HepG2 (cell line): ENCODE data around the gene PXK. TPM values are rescaled to one million over a fixed set of nuclear protein-coding genes. Genes with fewer than 3 reads are reported as not detected.
A peak's percentile ranks its signal among the peaks of the same experiment; 100 is the strongest.

Experiments
- BHLHE40 ChIP-seq: IDR thresholded peaks from 2 replicates; pipeline ENCODE4 v1.6.1; 2011; ENCODE audit warnings: low read length, improper control_type of control experiment
- EZH2 ChIP-seq: conservative IDR thresholded peaks from 2 replicates; pipeline ENCODE4 v1.6.1; 2012; ENCODE audit warnings: mild to moderate bottlenecking, low read depth, low read length, moderate library complexity
- FOSL2 ChIP-seq: sonication (generic); formaldehyde crosslinking; IDR thresholded peaks from 2 replicates; pipeline ENCODE4 v1.4.0; 2020; ENCODE audit warnings: missing genetic modification reagents
- FOXA1 ChIP-seq, 2 experiments: fragments of 450-650 bp in 1 of 2; sonication (generic) in 1 of 2; formaldehyde crosslinking in 1 of 2; IDR thresholded peaks; 2 replicates each; pipeline versions ENCODE4 v1.4.0 to v1.6.1; 2016 to 2020; ENCODE audit warnings: missing genetic modification reagents in 1 of 2
- HIC2 ChIP-seq: sonication (generic); formaldehyde crosslinking; IDR thresholded peaks from 2 replicates; pipeline ENCODE4 v1.9.0; 2022; ENCODE audit warnings: low read depth, missing genetic modification reagents
- MXD3 ChIP-seq: IDR thresholded peaks from 2 replicates; pipeline ENCODE4 v1.6.1; 2016; ENCODE audit warnings: mild to moderate bottlenecking, missing biosample characterization, missing genetic modification reagents
- NR2F6 ChIP-seq, 2 experiments: IDR thresholded peaks; 2 replicates each; pipeline ENCODE4 v1.6.1; 2016; ENCODE audit warnings: antibody characterized with exemption in 1 of 2, mild to moderate bottlenecking in 1 of 2
- PCBP2 ChIP-seq: fragments of 200-400 bp; formaldehyde crosslinking; optimal IDR thresholded peaks from 2 replicates; pipeline ENCODE3; 2018; ENCODE audit warnings: low read length, low read depth; ENCODE audit not compliant: poor library complexity, severe bottlenecking
- PHB2 ChIP-seq: fragments of 450-650 bp; IDR thresholded peaks from 2 replicates; pipeline ENCODE4 v1.6.1; 2018; ENCODE audit not compliant: partially characterized antibody
- PTBP1 ChIP-seq: fragments of 200-400 bp; formaldehyde crosslinking; IDR thresholded peaks from 2 replicates; pipeline ENCODE4 v1.6.1; 2018; ENCODE audit warnings: low read length, low read depth; ENCODE audit not compliant: poor library complexity, severe bottlenecking
- RFXAP ChIP-seq: sonication (generic); formaldehyde crosslinking; IDR thresholded peaks from 2 replicates; pipeline ENCODE4 v1.4.0; 2020; ENCODE audit warnings: missing genetic modification reagents, borderline replicate concordance
- SMYD3 ChIP-seq: sonication (generic); formaldehyde crosslinking; IDR thresholded peaks from 2 replicates; pipeline ENCODE4 v1.8.1; 2023; ENCODE audit warnings: mild to moderate bottlenecking, missing genetic modification reagents
- STAG1 ChIP-seq: sonication (generic); formaldehyde crosslinking; IDR thresholded peaks from 2 replicates; pipeline ENCODE4 v1.4.0; 2020; ENCODE audit warnings: missing genetic modification reagents
- YEATS2 ChIP-seq: sonication (generic); formaldehyde crosslinking; IDR thresholded peaks from 2 replicates; pipeline ENCODE4 v1.4.0; 2020; ENCODE audit warnings: missing genetic modification reagents, borderline replicate concordance
- ZBTB1 ChIP-seq: sonication (generic); formaldehyde crosslinking; IDR thresholded peaks from 2 replicates; pipeline ENCODE4 v1.4.0; 2020; ENCODE audit warnings: missing genetic modification reagents, borderline replicate concordance
- ZBTB26 ChIP-seq: IDR thresholded peaks from 2 replicates; pipeline ENCODE4 v1.6.1; 2016; ENCODE audit warnings: missing compliant biosample characterization, missing genetic modification reagents, borderline replicate concordance
- ZFX ChIP-seq: sonication (generic); formaldehyde crosslinking; IDR thresholded peaks from 2 replicates; pipeline ENCODE4 v1.4.0; 2020; ENCODE audit warnings: mild to moderate bottlenecking, low read depth, missing genetic modification reagents, moderate library complexity
- ZMYM2 ChIP-seq: sonication (generic); formaldehyde crosslinking; IDR thresholded peaks from 2 replicates; pipeline ENCODE4 v1.8.0; 2022; ENCODE audit warnings: mild to moderate bottlenecking, missing genetic modification reagents
- ZNF12 ChIP-seq: sonication (generic); formaldehyde crosslinking; IDR thresholded peaks from 2 replicates; pipeline ENCODE4 v1.5.0; 2020; ENCODE audit warnings: missing genetic modification reagents
- ZNF205 ChIP-seq: IDR thresholded peaks from 2 replicates; pipeline ENCODE4 v1.6.1; 2018; ENCODE audit warnings: missing biosample characterization, missing genetic modification reagents
- ZNF619 ChIP-seq: sonication (generic); formaldehyde crosslinking; IDR thresholded peaks from 2 replicates; pipeline ENCODE4 v1.4.0; 2020; ENCODE audit warnings: mild to moderate bottlenecking, missing genetic modification reagents
- ZNF740 ChIP-seq: sonication (generic); formaldehyde crosslinking; IDR thresholded peaks from 2 replicates; pipeline ENCODE4 v1.4.0; 2020; ENCODE audit warnings: missing genetic modification reagents
- polyA plus RNA-seq, 8 experiments: library from polyadenylated mRNA; depleted of rRNA in 3 of 8; stranded (reverse) in 7 of 8; unstranded in 1 of 8; fragments of >200 nt; fragmentation: Illumina TruSeq in 4 of 8; extraction: Trizol in 4 of 8; gene quantifications; 2 replicates each; pipeline versions ENCODE4 v1.2.1 to v1.2.3, GENCODE V29; 2011 to 2016; ENCODE audit warnings: low read depth in 4 of 8, missing spikeins in 1 of 8, mixed read lengths in 1 of 8; ENCODE audit not compliant: insufficient read depth in 1 of 8
- total RNA-seq, 5 experiments: library from RNA; depleted of rRNA; stranded (reverse); fragments of >200 nt; fragmentation: Illumina TruSeq; extraction: Trizol; gene quantifications; 2 replicates each; pipeline ENCODE4 v1.2.3, GENCODE V29; 2016; ENCODE audit warnings: low read depth in 1 of 5

Gene PXK
- total and polyA plus RNA-seq, 2 of the 13 experiments (the other 11 are each of a cell fraction or from before 2014, with no cell fraction given): 6.4 to 18.6 TPM

GRCh38 chr3:58471025-58471887 lies 138.6 kb downstream of the PXK start (continued):
- TF ChIP-seq YEATS2 (CRISPR knock-in tag) (0 out of 2 replicates have a peak, but pooled peaks have one; percentile 30), ZBTB1 (CRISPR knock-in tag) (no peak), EZH2 (no peak), ZNF12 (CRISPR knock-in tag) (no peak; the same call in 1 of the 2 replicates), PHB2 (no peak), PTBP1 (no peak), MXD3 (CRISPR knock-in tag) (no peak), ZMYM2 (0 out of 2 replicates have a peak, but pooled peaks have one; percentile 17), FOXA1 (IDR thresholded peaks at IDR 0.05) (peak; percentile 95), FOXA1 (CRISPR knock-in tag; IDR thresholded peaks at IDR 0.05) (peak; percentile 98), ZBTB26 (CRISPR knock-in tag) (no peak), BHLHE40 (0 out of 2 replicates have a peak, but pooled peaks have one; percentile 5), STAG1 (CRISPR knock-in tag) (0 out of 2 replicates have a peak, but pooled peaks have one; percentile 7), PCBP2 (no peak), SMYD3 (CRISPR knock-in tag) (no peak; the same call in 1 of the 2 replicates), RFXAP (CRISPR knock-in tag) (peak; percentile 75; the same call in 1 of the 2 replicates), NR2F6 (IDR thresholded peaks at IDR 0.05) (peak; percentile 92), NR2F6 (CRISPR knock-in tag; IDR thresholded peaks at IDR 0.05) (peak; percentile 83), FOSL2 (CRISPR knock-in tag) (peak; percentile 100), HIC2 (no peak), ZFX (CRISPR knock-in tag) (peak; percentile 81), ZNF740 (CRISPR knock-in tag) (no peak), ZNF205 (CRISPR knock-in tag) (peak; percentile 62; the same call in 1 of the 2 replicates), ZNF619 (CRISPR knock-in tag) (0 out of 2 replicates have a peak, but pooled peaks have one; percentile 41)
